ENCODE data around the gene HSPB7. TPM values are rescaled to one million over a fixed set of nuclear protein-coding genes. Genes with fewer than 3 reads are reported as not detected.
"Not testable (repeated sequence)": the region's sequence is repeated elsewhere in the genome, so short reads cannot be mapped to it uniquely, and the experiment has no call there.

HSPB7 gene
- total and polyA plus RNA-seq, 2 of the 8 experiments (the other 6 are each of a cell fraction or from before 2014, with no cell fraction given) = not detected

- H3K23me2 ChIP-seq (ENCODE audit: low read depth, low read length); H3K4ac ChIP-seq (replicated peaks; ENCODE audit: insufficient read length, low read depth, low read length); H3K23ac ChIP-seq (ENCODE audit: insufficient read length); H4K20me1 ChIP-seq (replicated peaks in 1 of 2; ENCODE audit: control insufficient read depth in 1 of 2, insufficient read depth in 2 of 2, low read length in 2 of 2); H4K8ac ChIP-seq (ENCODE audit: extremely low read depth, insufficient read depth, low read length); H2AK5ac ChIP-seq (ENCODE audit: low read depth, low read length); H2BK120ac ChIP-seq (replicated peaks; ENCODE audit: low read depth, low read length); H3K36me3 ChIP-seq (ENCODE audit: control insufficient read depth in 2 of 4, insufficient read depth in 4 of 4, low read length in 3 of 4); H3K79me1 ChIP-seq (ENCODE audit: low read depth, low read length); H3K9ac ChIP-seq (replicated peaks in 1 of 4; ENCODE audit: extremely low read depth in 1 of 4, low read depth in 3 of 4, low read length in 3 of 4); H2BK20ac ChIP-seq (ENCODE audit: low read length); H3K27ac ChIP-seq (ENCODE audit: low read depth, low read length); H2BK12ac ChIP-seq (ENCODE audit: low read depth, low read length); H2AFZ ChIP-seq (ENCODE audit: low read length); H3K14ac ChIP-seq (ENCODE audit: insufficient read length); H4K5ac ChIP-seq (ENCODE audit: insufficient read length, low read depth, low read length); H3K79me2 ChIP-seq (ENCODE audit: control insufficient read depth in 1 of 2, insufficient read depth in 2 of 2, low read length in 2 of 2); DNase-seq (ENCODE audit: low read depth in 1 of 2, low spot score in 2 of 2); H3K9me3 ChIP-seq (ENCODE audit: insufficient read depth in 2 of 2, low read depth in 1 of 2, low read length in 1 of 2); H2BK15ac ChIP-seq (ENCODE audit: low read length); H4K91ac ChIP-seq (replicated peaks; ENCODE audit: insufficient read length, low read length); H3K27me3 ChIP-seq (replicated peaks in 1 of 4; ENCODE audit: control insufficient read depth in 3 of 4, extremely low read depth in 1 of 4, insufficient read depth in 3 of 4, low read length in 3 of 4); H3K4me2 ChIP-seq (ENCODE audit: insufficient read depth in 1 of 2, low read depth in 2 of 2, low read length in 2 of 2); H3K56ac ChIP-seq (replicated peaks; ENCODE audit: insufficient read length, low read depth, low read length); H3K18ac ChIP-seq (ENCODE audit: extremely low read depth, low read length); H3K4me3 ChIP-seq (ENCODE audit: extremely low read depth in 1 of 4, insufficient read depth in 2 of 4, low read depth in 3 of 4, low read length in 4 of 4); FAIRE-seq; H2BK5ac ChIP-seq (ENCODE audit: low read depth, low read length): not testable (repeated sequence)
- CTCF ChIA-PET (ENCODE audit: partially characterized antibody) = interaction anchor here (1.2 to 2.7 kb wide), 2 partner anchors 20 to 21 kb away, joined by 4 to 21 read pairs; no protein-coding TSS in a partner anchor
- 82% methylated on average over 5 of the region's 13 CpGs; no CpG with 5 or more reads in 1 of the 2 experiments for WGBS, 2 experiments (ENCODE audit: extremely low coverage in 1 of 2, insufficient coverage in 1 of 2, insufficient read length in 1 of 2, insufficient replicate concordance in 2 of 2, low coverage in 1 of 2, low lambda C conversion rate in 2 of 2, missing lambda C conversion rate in 1 of 2)
- POLR2A ChIA-PET (ENCODE audit: partially characterized antibody) = interaction anchor here (0.9 to 1.8 kb wide), 2 partner anchors 13 to 16 kb away, joined by 3 to 8 read pairs; no protein-coding TSS in a partner anchor
- peaks cover 0 to 17% (median 9%) of the 10 kb centered on the region in 4 experiments; a peak in 6 of 7 replicates for H3K4me1 ChIP-seq (replicated peaks in 1 of 4; ENCODE audit: control insufficient read depth in 3 of 4, insufficient read depth in 4 of 4, low read length in 3 of 4)
These were observed 11.1 kb upstream of the HSPB7 start for GRCh38 chr1:16029003-16029268.
